Natural killer cell treated with Interleukin-12 subunit alpha and Interleukin-12 subunit beta and Interleukin-15 and Interleukin-18, amount 100 ng/mL, for 72 hours (primary cell): ENCODE results near the gene FAM210B. TPM values are rescaled to one million over a fixed set of nuclear protein-coding genes. Genes with fewer than 3 reads are reported as not detected.
"Not testable (repeated sequence)": the region's sequence is repeated elsewhere in the genome, so short reads cannot be mapped to it uniquely, and the experiment has no call there.

Source experiments
- ATAC-seq, 2 donors: fragments of 150-1000 bp; cut with Tn5 transposase in 1 of 2; sonication (Bioruptor Pico), chemical (Tn5 transposase) in 1 of 2; 2 replicates each; pipeline ENCODE4 v1.10.0; 2021
- DNase-seq: peaks from one replicate; pipeline ENCODE4 v3.0.0; 2022; ENCODE audit warnings: low spot score
- H3K27ac Mint-ChIP-seq, 2 donors: 1 replicate in 1 of 2; 2 replicates in 1 of 2; pipeline ENCODE4 v1.8.0; 2022; ENCODE audit warnings: mixed read lengths in 2 of 2, mild to moderate bottlenecking in 1 of 2, moderate library complexity in 1 of 2
- H3K27me3 Mint-ChIP-seq, 2 donors: 1 replicate in 1 of 2; 2 replicates in 1 of 2; pipeline ENCODE4 v1.8.0; 2022; ENCODE audit warnings: mixed read lengths in 2 of 2
- H3K36me3 Mint-ChIP-seq: one replicate; pipeline ENCODE4 v1.8.0; 2022; ENCODE audit warnings: mixed read lengths
- H3K4me1 Mint-ChIP-seq, 2 donors: 1 replicate in 1 of 2; 2 replicates in 1 of 2; pipeline ENCODE4 v1.8.0; 2022; ENCODE audit warnings: low read depth in 2 of 2, mixed read lengths in 2 of 2, mild to moderate bottlenecking in 1 of 2
- H3K4me3 Mint-ChIP-seq: one replicate; pipeline ENCODE4 v1.8.0; 2022; ENCODE audit warnings: mixed read lengths
- H3K9me3 Mint-ChIP-seq: 2 replicates; pipeline ENCODE4 v1.8.0; 2022; ENCODE audit warnings: mixed read lengths
- total RNA-seq, 2 donors: library from RNA; stranded (reverse); gene quantifications; one replicate each; pipeline ENCODE4 v1.2.3, GENCODE V29; 2022

The FAM210B gene
- total RNA-seq: 1 to 10 TPM; 1.8 to 3.0 TPM

- Mint-ChIP-seq H3K4me3 (peak within 1 kb of the TSS; percentile 63), H3K9me3 (no peaks in the 10 kb centered on the region), H3K27ac (peak within 1 kb of the TSS in 1 of 2 donors; percentile 78)
Measured at GRCh38 chr20:56358600-56359211, at the start of gene FAM210B. Gene FAM210B (plus strand): TSS chr20:56358974. CDS start chr20:56359006, 32 bp downstream.

GRCh38 chr20:56316051-56316450, 42.7 kb upstream of the FAM210B start:
- Mint-ChIP-seq H3K9me3 (peaks cover 3% of the 10 kb centered on the region), H3K36me3 (no peaks in the 10 kb centered on the region)

More at GRCh38 chr20:56358600-56359211, at the start of gene FAM210B:
- H3K4me1 Mint-ChIP-seq: peaks cover 12% of the 10 kb centered on the region in 2 donors
- ATAC-seq (peak; percentile 99 to 100), DNase-seq (peak; percentile 90)
- peaks cover 0 to 4% of the 10 kb centered on the region in 2 donors for H3K27me3 Mint-ChIP-seq
- no peaks in the 10 kb centered on the region for H3K36me3 Mint-ChIP-seq

GRCh38 chr20:56316483-56316882, 42.3 kb upstream of the FAM210B start:
- no peak overlapping the region for H3K27ac Mint-ChIP-seq
- H3K36me3 Mint-ChIP-seq: no peaks in the 10 kb centered on the region
- H3K4me1 Mint-ChIP-seq: peaks cover 0 to 3% of the 10 kb centered on the region in 2 donors
- DNase-seq: no peak
- H3K27me3 Mint-ChIP-seq: peaks cover 29 to 43% of the 10 kb centered on the region in 2 donors
- peaks cover 3% of the 10 kb centered on the region for H3K9me3 Mint-ChIP-seq
- H3K4me3 Mint-ChIP-seq: no peak overlapping the region
- no peak for ATAC-seq

More at GRCh38 chr20:56316051-56316450, 42.7 kb upstream of the FAM210B start:
- H3K27me3 Mint-ChIP-seq: peaks cover 29 to 44% of the 10 kb centered on the region in 2 donors
- DNase-seq: no peak
- peaks cover 0 to 3% of the 10 kb centered on the region in 2 donors for H3K4me1 Mint-ChIP-seq
- H3K4me3 Mint-ChIP-seq: no peak overlapping the region
- H3K27ac Mint-ChIP-seq: no peak overlapping the region
- no peak for ATAC-seq

- Mint-ChIP-seq H3K4me3 (no peak overlapping the region), H3K4me1 (peaks cover 0 to 3% of the 10 kb centered on the region in 2 donors), H3K9me3 (no peaks in the 10 kb centered on the region), H3K27me3 (peaks cover 23 to 34% of the 10 kb centered on the region in 2 donors), H3K27ac (no peak overlapping the region), H3K36me3 (no peaks in the 10 kb centered on the region)
- ATAC-seq (no peak), DNase-seq (no peak)
Measured at GRCh38 chr20:56322681-56323080, 36.1 kb upstream of the FAM210B start.

- Mint-ChIP-seq H3K4me1 (peaks cover 0 to 3% of the 10 kb centered on the region in 2 donors), H3K27me3 (peaks cover 23 to 36% of the 10 kb centered on the region in 2 donors), H3K9me3 (no peaks in the 10 kb centered on the region), H3K36me3 (no peaks in the 10 kb centered on the region), H3K4me3 (no peak overlapping the region), H3K27ac (no peak overlapping the region)
- ATAC-seq (no peak), DNase-seq (no peak)
Measured at GRCh38 chr20:56323206-56323605, 35.6 kb upstream of the FAM210B start.

GRCh38 chr20:56323656-56324055, 35.1 kb upstream of the FAM210B start:
- no peak for DNase-seq
- H3K27me3 Mint-ChIP-seq: peaks cover 21 to 36% of the 10 kb centered on the region in 2 donors
- H3K4me3 Mint-ChIP-seq: no peak overlapping the region
- peaks cover 0 to 3% of the 10 kb centered on the region in 2 donors for H3K4me1 Mint-ChIP-seq
- no peaks in the 10 kb centered on the region for H3K9me3 Mint-ChIP-seq
- no peak overlapping the region for H3K27ac Mint-ChIP-seq
- no peaks in the 10 kb centered on the region for H3K36me3 Mint-ChIP-seq
- ATAC-seq: no peak

- Mint-ChIP-seq H3K27me3 (peaks cover 20 to 27% of the 10 kb centered on the region in 2 donors), H3K9me3 (no peaks in the 10 kb centered on the region), H3K4me1 (no peaks in the 10 kb centered on the region), H3K36me3 (no peaks in the 10 kb centered on the region), H3K4me3 (no peak overlapping the region), H3K27ac (no peak overlapping the region)
- ATAC-seq (no peak), DNase-seq (no peak)
Measured at GRCh38 chr20:56324806-56325205, 34.0 kb upstream of the FAM210B start.

- ATAC-seq (no peak), DNase-seq (no peak)
- Mint-ChIP-seq H3K4me1 (no peaks in the 10 kb centered on the region), H3K27me3 (peaks cover 17 to 22% of the 10 kb centered on the region in 2 donors), H3K9me3 (no peaks in the 10 kb centered on the region), H3K36me3 (no peaks in the 10 kb centered on the region), H3K27ac (no peak overlapping the region), H3K4me3 (no peak overlapping the region)
Measured at GRCh38 chr20:56328861-56329260, 29.9 kb upstream of the FAM210B start.

- H3K9me3 Mint-ChIP-seq, H3K4me1 Mint-ChIP-seq, DNase-seq, ATAC-seq, H3K27ac Mint-ChIP-seq, H3K4me3 Mint-ChIP-seq, H3K36me3 Mint-ChIP-seq: not testable (repeated sequence)
- peaks cover 42 to 54% of the 10 kb centered on the region in 2 donors for H3K27me3 Mint-ChIP-seq
Measured at GRCh38 chr20:56336709-56337108, 22.1 kb upstream of the FAM210B start.

GRCh38 chr20:56342783-56343182, 16.0 kb upstream of the FAM210B start:
- no peaks in the 10 kb centered on the region for H3K36me3 Mint-ChIP-seq
- no peak for DNase-seq
- H3K9me3 Mint-ChIP-seq: no peaks in the 10 kb centered on the region
- peaks cover 54 to 65% of the 10 kb centered on the region in 2 donors for H3K27me3 Mint-ChIP-seq
- peaks cover 0 to 7% of the 10 kb centered on the region in 2 donors for H3K4me1 Mint-ChIP-seq
- ATAC-seq: no peak
- no peak overlapping the region for H3K4me3 Mint-ChIP-seq
- H3K27ac Mint-ChIP-seq: no peak overlapping the region

GRCh38 chr20:56343861-56344381, 14.9 kb upstream of the FAM210B start:
- DNase-seq: no peak
- Mint-ChIP-seq H3K27ac (no peak overlapping the region), H3K4me3 (no peak overlapping the region), H3K36me3 (no peaks in the 10 kb centered on the region), H3K27me3 (peaks cover 53 to 64% of the 10 kb centered on the region in 2 donors), H3K9me3 (no peaks in the 10 kb centered on the region), H3K4me1 (peaks cover 0 to 5% of the 10 kb centered on the region in 2 donors)
- ATAC-seq: peak; percentile 68 to 71

GRCh38 chr20:56345911-56346310, 12.9 kb upstream of the FAM210B start:
- Mint-ChIP-seq H3K4me3 (no peak overlapping the region), H3K4me1 (peaks cover 0 to 5% of the 10 kb centered on the region in 2 donors), H3K36me3 (no peaks in the 10 kb centered on the region), H3K27ac (no peak overlapping the region), H3K27me3 (peaks cover 44 to 45% of the 10 kb centered on the region in 2 donors), H3K9me3 (no peaks in the 10 kb centered on the region)
- no peak for DNase-seq
- no peak for ATAC-seq

GRCh38 chr20:56347628-56348304, 11.0 kb upstream of the FAM210B start:
- H3K27me3 Mint-ChIP-seq: peaks cover 37 to 41% of the 10 kb centered on the region in 2 donors
- no peaks in the 10 kb centered on the region for H3K9me3 Mint-ChIP-seq
- H3K4me3 Mint-ChIP-seq: no peak overlapping the region
- DNase-seq: no peak
- H3K27ac Mint-ChIP-seq: no peak overlapping the region
- ATAC-seq: no peak
- H3K4me1 Mint-ChIP-seq: peaks cover 0 to 5% of the 10 kb centered on the region in 2 donors
- no peaks in the 10 kb centered on the region for H3K36me3 Mint-ChIP-seq

- Mint-ChIP-seq H3K36me3 (no peaks in the 10 kb centered on the region), H3K27ac (no peak overlapping the region), H3K4me1 (peaks cover 0 to 5% of the 10 kb centered on the region in 2 donors), H3K9me3 (no peaks in the 10 kb centered on the region), H3K4me3 (no peak overlapping the region), H3K27me3 (peaks cover 31 to 36% of the 10 kb centered on the region in 2 donors)
- no peak for DNase-seq
- no peak for ATAC-seq
Measured at GRCh38 chr20:56348305-56348693, 10.5 kb upstream of the FAM210B start.
